ENCODE results near the gene PHKG2.

The PHKG2 gene

DNA sequence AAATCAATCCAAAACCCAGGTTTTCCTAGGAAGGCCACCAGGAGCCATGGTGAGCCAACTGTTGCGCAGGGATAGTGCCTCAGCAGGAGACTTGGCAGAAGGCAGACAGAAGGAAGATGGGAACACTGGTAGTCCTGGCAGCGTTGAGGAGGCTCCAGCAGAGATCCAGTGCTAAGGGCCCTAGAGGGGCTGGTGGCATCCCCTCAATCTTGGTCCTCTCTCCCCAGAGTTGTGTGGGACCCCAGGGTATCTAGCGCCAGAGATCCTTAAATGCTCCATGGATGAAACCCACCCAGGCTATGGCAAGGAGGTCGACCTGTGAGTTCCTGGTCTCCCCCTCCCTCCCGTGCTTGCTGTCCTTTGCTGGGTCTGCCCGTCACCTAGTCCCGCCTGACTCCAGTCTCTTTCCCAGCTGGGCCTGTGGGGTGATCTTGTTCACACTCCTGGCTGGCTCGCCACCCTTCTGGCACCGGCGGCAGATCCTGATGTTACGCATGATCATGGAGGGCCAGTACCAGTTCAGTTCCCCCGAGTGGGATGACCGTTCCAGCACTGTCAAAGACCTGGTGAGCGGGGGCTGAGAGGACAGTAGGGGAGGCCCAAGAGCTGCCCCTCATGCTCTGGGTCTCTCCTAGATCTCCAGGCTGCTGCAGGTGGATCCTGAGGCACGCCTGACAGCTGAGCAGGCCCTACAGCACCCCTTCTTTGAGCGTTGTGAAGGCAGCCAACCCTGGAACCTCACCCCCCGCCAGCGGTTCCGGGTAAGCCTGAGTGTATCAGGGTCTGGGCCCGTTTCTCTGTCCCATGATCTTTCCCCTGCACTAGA, 7.9 kb downstream of the PHKG2 start:
- in situ Hi-C loops (cut with MboI; ENCODE audit: low sequenced_read_pairs) = no loop called here

- in situ Hi-C loops (cut with MboI; ENCODE audit: low sequenced_read_pairs) = no loop called here
Measured at GRCh38 chr16:30756781-30757100, 8.5 kb downstream of the PHKG2 start.

DNA sequence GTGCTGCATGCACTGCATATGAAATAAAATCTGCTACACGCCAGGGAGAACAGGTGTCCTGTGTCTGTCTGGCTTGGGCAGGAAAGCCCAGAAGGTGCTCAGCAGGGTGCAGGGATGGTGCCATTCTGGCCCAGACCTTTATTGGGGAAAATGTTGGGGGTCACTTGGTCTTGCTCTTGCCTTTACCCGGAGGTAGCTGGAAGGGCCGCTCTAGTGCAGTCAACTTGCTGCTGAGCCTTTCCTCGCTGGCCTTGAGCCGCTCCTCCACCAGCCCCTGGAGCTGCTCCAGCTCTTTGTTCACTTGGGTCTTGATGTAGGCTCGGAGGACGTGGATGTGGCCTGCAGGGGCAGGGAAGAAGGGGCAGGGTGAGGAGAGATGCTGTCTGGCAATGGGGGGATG, 9.1 kb downstream of the PHKG2 start:
- in situ Hi-C loops (cut with MboI; ENCODE audit: low sequenced_read_pairs) = no loop called here

DNA sequence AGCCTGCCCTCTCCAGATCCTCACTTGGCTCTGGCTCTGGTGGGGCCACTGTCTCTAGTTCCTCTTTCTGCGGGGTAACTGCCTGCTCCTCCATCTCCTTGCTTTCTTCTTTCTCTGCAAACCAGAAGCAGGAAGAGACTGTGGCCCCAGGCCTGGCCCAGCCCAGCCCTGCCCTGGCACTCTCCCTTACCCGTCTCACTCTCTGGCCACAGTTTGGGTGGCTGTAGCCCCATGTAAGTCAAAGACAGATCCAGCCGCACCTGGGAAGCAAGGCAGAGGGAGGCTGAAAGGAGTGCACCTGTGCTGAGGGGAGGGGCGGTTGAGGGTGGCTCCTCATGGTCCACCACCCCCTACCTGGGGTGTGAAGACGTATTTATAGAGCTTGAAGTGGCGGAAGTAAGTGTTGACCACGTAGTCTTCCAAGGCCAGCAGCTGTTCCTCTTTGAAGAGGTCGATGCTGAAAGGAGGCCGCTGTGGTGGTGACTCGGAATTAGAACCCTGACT, 10.8 kb downstream of the PHKG2 start:
- in situ Hi-C loops (cut with MboI; ENCODE audit: low sequenced_read_pairs) = no loop called here

DNA sequence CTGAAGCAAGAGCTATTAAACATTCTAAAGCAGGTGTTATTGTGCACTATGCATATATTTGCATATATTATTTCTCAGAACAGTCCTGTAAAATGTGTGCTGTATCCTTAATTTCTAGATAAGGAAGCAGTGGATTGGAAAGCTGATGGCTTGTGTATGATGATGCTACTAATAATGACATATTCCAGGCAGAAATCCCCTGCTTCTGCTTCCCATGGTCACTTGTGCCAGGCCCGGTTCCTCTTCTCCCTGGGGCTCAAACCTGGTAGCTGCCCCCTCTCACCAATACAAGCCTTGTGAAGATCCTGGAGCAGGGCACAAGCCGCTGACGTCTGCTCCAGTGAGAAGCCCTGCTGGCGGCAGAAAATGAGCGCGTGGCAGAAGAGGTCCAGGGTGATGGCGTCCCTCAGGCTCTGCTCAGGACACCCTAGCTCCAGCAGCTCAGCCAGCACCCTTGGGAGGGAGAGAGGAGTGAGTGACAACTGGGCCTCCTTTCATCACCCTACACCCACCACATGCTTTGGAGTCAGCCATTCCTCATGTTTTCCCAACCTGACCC, 11.9 kb downstream of the PHKG2 start:
- in situ Hi-C loops (cut with MboI; ENCODE audit: low sequenced_read_pairs) = no loop called here

DNA sequence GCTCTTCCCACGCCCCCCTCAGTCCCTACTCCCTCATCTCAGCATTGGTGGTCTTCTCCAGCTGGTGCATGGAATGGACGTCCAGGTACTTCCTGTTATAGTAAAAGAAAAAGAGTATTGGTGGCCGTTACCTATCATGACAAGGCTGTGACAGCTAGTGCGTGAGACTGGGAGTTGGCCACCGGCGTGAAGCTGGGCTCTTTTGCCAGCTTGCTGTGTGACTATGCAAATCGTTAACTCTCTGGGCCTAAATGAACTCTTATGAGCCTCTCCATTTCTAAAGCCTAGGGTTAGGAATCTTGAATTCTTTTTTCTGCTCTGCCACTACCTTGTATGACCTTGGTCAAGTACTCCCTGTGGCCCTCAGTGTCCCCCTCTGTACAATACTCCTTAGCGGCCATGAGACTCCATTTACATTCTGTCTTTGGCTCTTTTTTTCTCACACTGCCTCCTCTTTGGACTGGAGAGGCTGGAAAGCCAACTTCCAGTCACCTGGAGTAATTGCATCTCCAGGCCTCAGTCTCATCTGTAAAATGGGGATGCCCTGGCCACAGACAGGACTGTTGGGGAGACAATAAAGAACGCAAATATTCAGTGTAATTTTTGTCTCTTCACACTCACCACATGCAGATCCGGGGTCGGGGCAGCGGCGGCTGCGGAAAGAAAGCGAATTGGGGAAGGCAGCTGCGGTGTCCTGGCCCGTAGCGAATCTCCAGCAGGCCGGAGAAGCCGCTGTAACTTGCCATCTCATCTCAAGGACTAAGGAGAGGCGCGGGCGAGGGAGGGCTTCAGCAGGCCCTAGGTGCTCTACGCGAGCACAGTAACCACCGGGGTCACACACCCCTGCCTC, 12.6 kb downstream of the PHKG2 start:
- in situ Hi-C loops (cut with MboI; ENCODE audit: low sequenced_read_pairs) = no loop called here

DNA sequence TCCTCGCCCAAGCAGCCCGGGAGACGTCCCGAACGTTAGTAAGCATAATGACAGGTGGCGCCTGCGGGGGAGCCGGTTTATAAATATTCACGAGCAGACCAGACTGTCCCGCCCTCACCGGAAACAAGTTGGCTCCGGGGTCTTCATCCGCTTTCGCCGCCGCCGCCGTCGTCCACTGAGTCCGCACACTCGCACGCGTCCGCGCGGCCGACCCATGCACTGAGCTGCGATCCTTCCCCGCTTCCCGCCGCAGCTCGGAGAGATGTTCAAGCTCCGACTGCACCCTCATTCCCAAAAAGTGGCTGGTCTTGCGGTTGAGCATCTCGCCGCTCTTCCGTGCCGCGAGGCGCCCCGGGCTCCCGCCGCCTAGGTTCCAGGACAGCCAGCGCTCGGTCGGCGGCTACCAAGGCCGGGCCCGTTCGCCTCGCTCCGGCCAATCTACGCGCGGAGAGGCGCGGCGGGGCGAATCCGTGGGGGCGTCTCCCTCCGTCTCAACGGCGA, 13.3 kb downstream of the PHKG2 start:
- in situ Hi-C loops (cut with MboI; ENCODE audit: low sequenced_read_pairs) = no loop called here

GRCh38 chr16:30761928-30762902, 14.0 kb downstream of the PHKG2 start, which contains the start of the genes CFAP119 and RNF40:
TSS of gene CFAP119 (minus strand) at chr16:30762062. CDS start at chr16:30761748, 314 bp downstream.
TSS of gene RNF40 (plus strand) at chr16:30762322. CDS start at chr16:30762546, 224 bp downstream.
- in situ Hi-C loops (cut with MboI; ENCODE audit: low sequenced_read_pairs) = no loop called here

DNA sequence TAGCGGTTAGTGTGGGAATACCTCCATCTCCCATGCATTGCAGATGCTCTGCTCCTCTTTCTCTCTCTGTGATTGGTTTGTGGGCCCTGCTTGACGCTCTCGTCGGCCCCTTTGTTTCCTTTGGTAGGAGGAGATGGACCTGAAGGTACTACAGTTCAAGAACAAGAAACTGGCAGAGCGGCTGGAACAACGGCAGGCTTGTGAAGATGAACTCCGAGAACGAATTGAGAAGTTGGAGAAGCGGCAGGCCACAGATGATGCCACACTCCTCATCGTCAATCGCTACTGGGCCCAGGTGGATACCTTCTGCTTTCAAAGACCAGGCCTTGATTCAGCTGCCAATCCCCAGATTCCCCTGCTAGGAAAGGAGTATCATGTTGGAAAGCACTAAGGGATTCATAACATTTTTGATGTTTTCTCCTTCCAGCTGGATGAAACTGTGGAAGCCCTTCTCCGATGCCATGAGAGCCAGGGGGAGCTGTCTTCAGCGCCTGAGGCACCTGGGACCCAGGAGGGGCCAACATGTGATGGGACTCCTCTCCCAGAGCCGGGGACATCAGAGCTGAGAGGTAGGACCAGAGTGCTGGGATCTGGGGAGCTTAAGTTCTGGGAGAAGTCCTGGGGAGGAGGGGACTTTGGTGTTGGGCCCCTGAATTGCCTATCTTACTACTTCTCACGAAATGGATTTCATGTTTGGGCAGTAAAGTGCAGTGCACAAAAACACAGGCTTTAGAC, 14.9 kb downstream of the PHKG2 start:
- in situ Hi-C loops (cut with MboI; ENCODE audit: low sequenced_read_pairs) = no loop called here

DNA sequence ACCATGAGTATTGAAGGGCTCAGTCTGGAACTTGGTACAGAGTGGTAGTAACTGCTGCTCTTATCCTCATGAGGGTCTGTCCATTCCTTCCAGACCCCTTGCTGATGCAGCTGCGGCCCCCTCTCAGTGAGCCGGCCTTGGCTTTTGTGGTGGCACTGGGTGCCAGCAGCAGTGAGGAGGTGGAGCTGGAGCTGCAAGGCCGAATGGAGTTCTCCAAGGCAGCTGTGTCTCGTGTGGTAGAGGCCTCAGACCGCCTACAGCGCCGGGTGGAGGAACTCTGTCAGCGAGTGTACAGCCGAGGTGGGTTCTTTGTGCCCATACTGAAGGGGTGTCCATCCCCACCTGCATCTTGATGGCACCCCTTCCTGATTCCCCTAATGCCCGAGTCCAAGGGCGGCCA, 15.9 kb downstream of the PHKG2 start:
- in situ Hi-C loops (cut with MboI; ENCODE audit: low sequenced_read_pairs) = no loop called here

DNA sequence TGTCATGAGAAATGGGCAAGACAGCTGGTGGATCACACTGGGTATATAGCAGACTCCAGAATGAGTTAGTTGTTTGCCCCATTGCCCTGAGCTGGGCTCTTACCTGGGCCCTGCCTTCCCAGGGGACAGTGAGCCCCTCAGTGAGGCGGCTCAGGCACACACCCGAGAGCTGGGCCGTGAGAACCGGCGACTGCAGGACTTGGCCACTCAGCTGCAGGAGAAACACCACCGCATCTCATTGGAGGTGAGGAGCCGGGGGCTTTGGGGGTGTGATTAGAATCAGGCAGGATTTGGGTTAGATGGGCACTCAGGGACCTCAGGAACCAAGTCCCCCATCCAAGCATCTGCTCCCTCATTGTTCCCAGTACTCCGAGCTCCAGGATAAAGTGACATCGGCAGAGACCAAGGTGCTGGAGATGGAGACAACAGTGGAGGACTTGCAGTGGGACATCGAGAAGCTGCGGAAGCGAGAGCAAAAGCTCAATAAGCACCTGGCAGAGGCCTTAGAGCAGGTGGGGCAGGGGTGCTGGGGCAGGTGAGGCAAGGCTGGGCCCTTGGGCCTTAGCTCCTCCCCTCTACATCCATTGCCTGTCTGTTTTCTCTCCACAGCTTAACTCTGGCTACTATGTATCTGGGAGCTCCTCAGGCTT, 16.7 kb downstream of the PHKG2 start:
- in situ Hi-C loops (cut with MboI; ENCODE audit: low sequenced_read_pairs) = no loop called here

- in situ Hi-C loops (cut with MboI; ENCODE audit: low sequenced_read_pairs) = no loop called here
Measured at GRCh38 chr16:30766206-30766932, 18.1 kb downstream of the PHKG2 start.

- in situ Hi-C loops (cut with MboI; ENCODE audit: low sequenced_read_pairs) = no loop called here
Measured at GRCh38 chr16:30766933-30767284, 18.7 kb downstream of the PHKG2 start.

GRCh38 chr16:30767767-30768465, 19.7 kb downstream of the PHKG2 start:
- in situ Hi-C loops (cut with MboI; ENCODE audit: low sequenced_read_pairs) = no loop called here

GRCh38 chr16:30768583-30769181, 20.5 kb downstream of the PHKG2 start:
- in situ Hi-C loops (cut with MboI; ENCODE audit: low sequenced_read_pairs) = no loop called here

DNA sequence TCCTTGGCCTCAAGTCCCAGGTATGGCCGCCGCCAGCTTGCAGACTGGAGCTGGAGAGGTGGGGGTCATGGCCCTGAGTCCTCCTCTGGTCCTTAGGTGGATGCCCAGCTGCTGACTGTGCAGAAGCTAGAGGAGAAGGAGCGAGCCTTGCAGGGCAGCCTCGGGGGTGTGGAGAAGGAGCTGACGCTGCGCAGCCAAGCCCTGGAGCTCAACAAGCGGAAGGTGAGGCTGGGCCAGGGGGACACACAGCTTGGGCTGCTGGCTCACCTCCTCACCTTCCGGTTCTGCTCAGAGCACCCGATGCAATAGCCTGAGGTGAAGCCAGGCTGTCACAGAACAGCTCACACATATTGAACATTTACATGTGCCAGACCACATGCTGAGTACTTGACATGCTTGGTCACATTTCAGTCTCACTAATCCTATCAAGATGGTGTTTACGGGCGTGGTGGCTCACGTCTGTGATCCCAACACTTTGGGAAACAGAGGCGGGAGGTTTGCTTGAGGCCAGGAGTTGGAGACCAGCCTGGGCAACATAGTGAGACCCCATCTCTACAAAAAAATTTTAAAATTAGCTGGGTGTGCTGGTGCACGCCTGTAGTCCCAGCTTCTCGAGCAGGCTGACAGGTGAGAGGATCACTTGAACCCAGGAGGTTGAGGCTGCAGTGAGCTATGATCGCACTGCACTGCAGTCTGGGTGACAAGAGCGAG, 21.3 kb downstream of the PHKG2 start:
- in situ Hi-C loops (cut with MboI; ENCODE audit: low sequenced_read_pairs) = no loop called here

GRCh38 chr16:30771726-30772125, 23.5 kb downstream of the PHKG2 start:
- in situ Hi-C loops (cut with MboI; ENCODE audit: low sequenced_read_pairs) = no loop called here
